GM04504 (cell line): ENCODE measurements around the gene BBS12.
A peak's percentile ranks its signal among the peaks of the same experiment; 100 is the strongest.

ENCODE experiments used
- DNase-seq: peaks from one replicate; pipeline ENCODE4 v3.0.0-alpha.2; 2012; ENCODE audit warnings: low read depth

Gene BBS12

DNA sequence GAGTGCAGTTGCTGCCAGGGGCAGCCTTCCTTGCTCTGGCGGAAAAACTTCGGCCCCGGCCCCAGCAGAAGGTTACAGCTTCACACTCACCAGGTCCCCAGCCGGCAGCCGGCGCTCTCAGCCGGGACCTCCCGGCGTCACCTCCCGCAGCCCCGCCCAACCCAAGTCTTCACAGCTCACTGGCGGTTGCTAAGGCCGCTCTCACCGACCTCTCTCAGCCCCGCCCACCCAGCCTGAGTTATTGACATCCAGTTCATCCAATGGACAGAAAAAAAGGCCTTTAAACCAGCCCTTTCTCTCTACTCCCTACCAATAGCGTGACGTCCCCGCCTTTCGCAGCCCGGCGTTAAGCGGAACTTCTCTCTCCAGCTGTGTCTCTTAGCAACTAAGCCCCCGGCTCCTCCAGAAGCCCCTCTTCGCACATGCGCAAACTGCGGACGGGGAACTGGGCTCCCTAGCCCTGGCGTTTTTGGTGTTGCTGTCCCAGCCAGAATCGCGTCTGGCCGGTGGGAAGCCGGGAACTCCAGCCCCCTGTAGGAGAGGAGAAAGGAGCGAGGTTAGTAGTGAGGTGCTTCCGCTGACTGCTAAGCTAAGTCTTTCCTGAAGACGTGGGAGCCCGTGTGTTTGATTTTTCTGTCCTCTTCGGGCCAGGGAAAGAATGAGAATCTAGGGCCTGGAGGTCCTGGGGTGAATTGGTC, at the start of gene BBS12:
TSS of gene BBS12 (plus strand) at position 376 of the 698 bp plus-strand sequence. CDS start 9,189 bp downstream, outside the sequence.
- DNase-seq, result peak; percentile 99

DNA sequence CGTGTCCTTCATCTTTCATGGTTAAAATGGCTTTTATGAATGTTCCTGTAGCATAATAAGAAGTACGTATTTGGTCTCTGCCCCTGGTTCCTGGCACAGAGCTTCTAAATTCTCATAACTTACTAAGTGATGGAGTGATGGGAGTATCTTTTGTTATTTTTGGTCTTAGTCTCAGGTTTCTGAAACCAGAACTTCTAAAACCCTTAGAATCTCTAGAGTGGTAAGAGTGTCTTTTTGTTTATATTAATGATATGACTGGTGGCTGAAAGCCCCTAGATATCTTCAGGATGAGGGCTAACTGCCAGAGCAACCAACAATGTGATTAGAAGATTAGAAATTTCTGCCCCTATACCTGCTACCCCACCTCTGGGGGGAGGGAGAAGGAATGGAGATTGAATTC, 45.8 kb upstream of the BBS12 start:
- no peak for DNase-seq

DNA sequence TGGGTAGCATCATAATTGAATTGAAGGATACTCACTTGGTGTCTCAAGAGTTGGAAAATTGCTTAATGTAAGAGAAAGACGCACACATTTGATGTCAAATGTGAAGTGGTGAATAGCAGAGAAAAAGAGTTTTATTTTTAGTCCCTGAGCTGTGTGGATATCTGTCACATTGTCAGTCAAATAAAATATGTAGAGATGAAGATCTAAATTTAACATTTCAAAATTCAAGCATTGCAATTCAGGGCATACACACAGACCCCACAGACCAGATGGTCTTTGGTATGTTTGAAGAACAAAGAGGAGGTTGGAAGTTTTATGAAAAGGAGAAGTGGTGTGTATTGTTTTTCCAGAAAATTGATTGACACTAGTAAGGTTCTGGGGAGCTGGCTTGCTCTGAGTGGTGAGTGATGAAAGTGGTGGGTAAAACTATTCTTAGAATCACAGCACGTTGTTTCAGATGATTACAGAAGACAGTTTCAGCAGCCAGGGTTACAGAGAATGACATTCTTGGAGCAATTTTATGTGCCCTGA, 44.9 kb upstream of the BBS12 start:
- no peak for DNase-seq

DNA sequence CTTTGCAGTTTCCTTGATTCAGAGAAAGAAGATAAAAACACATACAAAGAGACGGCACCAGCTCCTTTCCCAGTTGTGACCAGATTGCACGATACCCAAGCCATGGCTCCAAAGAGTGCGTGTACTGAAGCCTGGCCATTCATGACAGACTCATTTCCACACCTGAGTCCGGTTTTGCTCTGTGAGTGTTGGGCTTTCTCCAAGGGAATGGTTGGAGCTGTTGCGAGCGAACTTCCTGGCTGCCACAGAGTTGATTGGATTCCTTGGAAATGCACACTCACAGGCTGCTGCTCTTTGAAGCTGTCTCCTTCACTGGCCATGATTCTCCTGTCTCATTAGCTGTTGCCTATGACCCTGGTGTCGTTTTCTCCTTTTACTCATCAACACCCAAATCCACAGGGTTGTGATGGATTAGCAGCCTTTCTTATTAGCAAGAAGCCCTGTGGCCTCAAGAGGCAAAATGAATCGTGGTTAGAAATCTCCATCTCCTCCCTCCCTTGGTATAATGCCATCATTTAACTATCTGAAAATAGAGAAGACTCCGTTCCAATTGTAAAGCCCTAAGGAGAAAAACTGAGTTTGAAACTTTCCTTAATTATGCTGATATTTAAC, 43.9 kb upstream of the BBS12 start:
- DNase-seq, result no peak

DNA sequence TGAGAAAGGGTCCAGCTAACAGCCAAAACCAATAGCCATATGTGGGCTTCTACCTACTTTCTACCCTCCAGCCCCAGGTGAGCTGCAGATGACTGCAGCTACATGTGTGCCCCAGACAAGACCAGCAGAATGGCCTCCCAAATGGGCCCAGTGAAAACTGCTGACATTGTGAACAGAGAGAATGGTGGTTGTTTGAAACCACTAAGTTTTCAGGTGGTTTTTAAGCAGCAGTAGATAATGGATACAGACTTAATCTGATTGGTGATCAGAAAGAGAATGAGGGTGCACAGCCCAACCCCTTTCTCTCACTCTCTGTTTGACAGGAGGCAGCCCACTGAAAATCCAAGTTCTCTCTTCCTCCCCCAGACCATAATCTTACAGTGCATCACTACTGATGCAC, 42.5 kb upstream of the BBS12 start:
- DNase-seq, result no peak

DNA sequence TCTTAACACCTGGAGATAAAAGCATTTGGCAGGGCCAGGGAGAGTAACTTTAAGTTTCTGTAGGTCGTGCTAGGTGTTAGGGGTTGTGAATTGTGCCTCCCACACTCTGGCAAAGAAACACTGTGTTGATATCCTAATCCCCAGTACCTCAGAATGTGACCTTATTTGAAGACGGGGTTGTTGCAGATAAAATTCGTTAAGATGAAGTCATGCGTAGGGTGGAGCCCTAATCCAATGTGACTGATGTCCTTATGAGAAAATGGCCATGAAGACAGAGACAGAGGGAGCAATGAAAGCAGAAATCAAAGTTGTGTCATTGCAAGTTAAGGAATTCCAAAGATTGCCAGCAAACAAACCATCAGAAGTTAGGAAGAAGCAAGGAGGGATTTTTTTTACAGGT, 40.5 kb upstream of the BBS12 start:
- DNase-seq, result no peak

DNA sequence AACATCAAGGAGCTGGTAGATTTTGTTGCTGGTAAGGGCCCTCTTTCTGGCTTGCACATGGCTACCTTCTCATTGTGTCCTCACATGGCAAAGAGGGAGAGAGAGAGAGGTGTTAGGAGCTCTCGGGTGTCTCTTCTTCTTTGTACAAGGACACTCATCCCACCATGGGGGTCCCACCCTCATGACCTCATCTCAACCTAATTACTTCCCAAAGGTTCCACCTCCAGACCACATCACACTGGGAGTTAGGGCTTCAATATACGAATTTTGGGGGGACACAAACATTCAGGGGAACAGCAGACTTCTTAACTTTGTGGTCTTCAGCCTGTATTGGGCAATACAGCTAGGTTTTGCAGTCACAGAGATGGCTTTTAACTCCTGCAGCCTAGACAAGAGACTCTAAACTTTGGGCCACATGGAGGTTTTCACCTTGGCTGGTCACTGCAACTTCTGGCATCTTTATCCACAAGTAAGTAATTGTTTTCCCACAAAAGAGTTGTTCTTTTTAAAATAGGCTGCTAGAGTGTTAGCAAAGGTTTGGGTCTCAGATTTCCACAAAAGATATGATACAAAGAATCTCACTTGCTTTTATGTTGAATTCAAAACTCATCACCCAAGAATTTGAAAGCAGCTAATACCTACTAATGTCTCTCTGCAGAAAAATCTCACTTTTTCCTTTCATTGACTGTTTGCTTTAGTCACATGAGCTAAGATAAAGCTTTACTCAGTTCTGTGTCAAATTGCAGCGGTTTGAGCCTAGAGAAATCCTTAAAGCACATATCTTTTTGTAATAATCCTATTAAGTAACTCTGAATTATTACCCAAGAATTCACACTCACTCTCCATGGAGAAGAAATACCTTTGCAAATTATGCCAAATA, 39.6 kb upstream of the BBS12 start:
- no peak for DNase-seq

DNA sequence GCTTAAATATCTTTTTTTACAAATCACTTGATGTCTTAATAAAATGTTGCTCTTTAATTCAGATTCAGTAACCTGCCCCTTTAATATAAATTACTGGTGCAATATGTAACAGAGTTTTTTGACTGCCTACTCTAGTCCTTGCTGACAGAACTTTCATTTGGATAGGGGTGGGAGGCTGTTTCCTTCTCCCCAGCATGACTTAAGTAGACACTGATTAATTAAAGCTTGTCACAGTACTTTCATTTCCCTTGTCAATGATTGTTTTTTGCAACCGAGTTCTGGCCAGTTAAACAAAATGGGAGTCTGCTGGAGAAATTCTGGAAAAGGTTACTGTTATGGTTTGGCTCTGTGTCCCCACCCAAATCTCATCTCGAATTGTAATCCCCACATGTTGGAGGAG, 37.3 kb upstream of the BBS12 start:
- DNase-seq, result no peak

DNA sequence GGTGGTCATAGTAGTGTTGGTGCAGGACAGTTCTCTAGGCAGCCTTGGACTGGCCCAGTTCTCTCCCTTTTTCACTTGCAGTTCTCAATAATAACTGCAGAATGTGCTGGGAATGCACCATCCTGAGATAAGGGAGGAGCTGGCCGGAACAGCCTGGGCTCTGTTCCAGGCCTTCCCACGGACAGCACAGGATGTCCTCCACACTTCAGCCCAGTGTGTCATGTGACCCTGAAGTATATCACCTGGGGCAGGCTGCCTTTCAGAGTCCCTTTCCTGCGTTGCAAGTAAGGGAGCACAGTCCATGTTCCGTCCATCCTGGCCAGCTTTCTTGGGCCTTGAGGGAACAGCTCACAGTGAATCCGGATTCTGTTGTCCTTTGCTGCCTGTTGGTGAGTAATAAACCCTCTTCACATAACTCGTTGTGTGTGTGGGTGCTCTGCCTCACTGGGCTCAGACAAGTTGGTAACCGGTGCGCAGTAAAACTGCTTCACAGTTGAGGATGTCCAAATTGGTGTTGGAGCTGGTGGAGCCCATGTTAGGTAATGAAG, 32.3 kb upstream of the BBS12 start:
- no peak for DNase-seq

DNA sequence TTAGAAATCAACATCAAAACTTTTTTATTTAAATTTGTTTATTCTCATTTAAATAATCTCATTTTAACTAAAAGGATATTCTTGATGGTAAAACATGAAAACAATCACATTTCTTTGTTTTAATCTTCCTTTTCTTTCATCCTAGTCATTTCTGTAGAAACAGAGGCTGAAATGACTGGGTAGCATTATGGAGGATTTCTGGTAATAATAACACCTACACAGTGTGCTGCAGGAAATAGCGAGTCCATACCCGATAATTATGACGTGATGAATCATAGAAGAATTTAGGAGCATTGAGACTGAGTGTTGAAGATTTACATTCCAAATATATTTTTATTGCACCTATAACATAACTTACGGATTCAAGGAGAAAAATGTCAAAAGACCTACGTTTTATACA, 31.4 kb upstream of the BBS12 start:
- no peak for DNase-seq

DNA sequence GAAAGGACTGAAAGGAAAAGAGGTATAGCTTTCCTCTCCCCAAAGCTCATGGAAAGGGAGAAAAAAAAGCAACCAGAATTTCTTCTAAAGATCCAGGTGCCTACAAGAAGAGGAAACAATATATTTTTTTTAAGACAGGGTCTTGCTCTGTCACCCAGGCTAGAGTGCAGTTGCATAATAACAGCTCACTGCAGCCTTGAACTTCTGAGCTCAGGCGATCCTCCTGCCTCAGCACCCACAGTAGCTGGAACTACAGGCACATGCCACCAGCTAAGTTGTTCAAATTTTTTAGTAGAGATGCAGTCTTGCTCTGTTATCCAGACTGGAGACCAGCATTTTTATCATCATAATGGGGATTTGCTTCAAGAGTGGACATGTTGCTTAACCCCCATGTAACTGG, 30.5 kb upstream of the BBS12 start:
- DNase-seq, result no peak

DNA sequence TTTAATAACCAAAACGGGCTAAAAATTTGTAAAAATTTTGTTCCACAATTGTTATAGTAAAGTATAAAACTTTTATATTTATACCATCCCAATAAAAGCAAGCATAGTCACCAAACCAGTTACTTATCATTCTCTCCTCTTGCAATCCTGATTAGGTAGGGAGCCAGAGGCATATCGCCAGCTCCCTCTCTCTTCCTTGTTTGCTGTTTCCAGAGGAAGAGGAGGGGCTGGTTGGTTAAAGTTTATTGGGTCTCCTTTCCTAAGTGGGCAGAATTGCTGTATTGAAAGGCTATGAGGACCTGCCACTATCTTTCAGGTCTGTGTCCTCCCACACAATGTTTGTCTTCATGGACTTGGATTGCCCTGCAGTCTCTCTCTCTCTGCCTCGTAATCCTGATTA, 29.6 kb upstream of the BBS12 start:
- no peak for DNase-seq

DNA sequence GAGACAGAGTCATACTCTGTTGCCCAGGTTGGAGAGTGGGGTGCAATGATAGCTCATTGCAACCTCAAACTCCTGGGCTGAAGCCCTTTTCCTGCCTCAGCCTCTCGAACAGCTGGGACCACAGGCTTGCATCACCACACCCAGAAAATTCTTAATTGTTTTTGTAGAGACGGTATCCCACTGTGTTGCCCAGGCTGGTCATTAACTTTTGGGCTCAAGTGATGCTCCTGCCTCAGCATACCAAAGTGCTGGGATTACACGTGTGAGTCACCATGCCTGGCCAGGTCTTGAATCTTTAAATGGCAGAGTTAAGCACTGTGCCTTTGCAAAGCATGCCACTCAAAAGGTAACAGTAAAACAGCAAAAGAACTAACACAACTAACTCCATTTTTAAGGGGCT, 28.6 kb upstream of the BBS12 start:
- no peak for DNase-seq

DNA sequence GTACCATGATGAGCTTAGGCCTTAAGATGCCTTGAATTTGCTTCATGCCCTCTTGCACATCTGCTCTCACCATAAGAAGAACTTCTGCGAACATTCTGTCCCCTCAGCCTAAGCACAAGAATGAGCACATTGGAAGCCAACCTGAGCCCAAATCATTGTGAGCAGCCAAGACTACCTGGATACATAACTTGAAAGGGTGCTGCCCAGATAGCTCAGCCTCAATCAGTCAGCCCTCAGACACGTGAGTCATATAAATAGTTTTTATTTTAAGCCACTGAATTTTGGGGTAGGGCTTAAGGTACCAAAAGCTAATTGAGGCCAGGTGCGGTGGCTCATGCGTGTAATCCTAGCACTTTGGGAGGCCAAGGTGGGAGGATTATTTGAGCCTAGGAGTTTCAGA, 27.5 kb upstream of the BBS12 start:
- DNase-seq, result no peak

DNA sequence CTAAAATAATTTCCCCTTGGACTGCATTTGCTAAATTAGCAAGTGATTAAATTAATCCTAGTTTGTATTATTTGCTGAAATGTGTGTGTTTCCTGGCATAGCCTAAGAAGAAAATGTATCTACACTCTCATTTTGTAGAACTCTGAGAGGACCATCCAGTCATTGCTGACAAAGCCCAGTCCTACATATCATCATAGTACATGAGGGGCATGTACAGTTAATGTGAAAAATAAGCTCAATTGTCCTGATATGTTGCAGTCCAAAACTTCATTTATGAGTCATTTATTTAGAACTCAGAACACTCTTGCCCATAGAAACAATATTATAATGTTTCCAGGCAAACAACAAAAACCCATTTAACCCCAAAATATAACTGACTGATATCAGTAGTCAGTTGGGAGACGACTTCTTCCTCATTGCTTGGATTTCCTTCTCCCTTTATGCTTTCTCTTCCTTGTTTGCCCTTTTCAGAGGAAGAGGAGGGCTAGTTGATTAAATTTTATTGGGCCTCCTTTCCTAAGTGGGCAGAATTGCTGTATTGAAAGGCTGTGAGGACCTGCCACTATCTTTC, 26.9 kb upstream of the BBS12 start:
- DNase-seq, result no peak

DNA sequence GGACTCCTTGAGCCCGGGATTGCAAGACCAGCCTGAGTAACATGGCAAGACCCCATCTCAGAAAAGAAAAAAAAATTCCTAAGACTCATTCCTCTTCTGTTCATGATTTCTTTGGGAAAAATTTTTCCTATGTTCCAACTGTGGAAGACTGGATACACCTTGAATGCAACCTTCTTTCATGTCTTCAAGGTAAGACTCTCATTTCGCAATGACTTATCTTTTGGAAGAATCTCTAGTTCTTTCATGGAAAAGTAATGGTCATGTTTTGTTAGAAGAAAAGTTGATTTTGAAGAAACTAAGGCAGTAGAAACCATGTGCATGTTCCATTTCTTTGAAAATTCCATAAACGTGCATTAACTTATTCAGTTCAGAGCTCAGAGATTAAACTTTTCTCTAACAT, 26.0 kb upstream of the BBS12 start:
- no peak for DNase-seq

DNA sequence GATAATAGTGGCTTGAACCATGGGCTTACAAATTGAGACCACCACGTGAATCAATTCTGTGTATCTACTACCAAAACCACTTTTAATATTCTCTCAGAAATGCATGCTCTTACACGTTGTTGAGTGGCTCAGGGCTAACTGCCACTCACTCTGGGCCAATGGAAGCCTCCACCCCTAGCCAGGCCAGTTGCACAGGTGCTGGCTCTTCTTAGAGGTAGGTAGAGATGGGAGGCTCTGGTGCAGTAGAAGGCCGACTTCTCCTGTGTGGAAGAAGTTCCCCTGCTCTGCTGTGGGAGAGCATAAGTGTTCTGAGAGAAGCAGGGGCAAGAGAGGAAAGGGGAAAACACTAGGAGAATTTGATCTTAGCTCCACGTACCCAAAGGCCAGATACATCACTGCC, 25.0 kb upstream of the BBS12 start:
- DNase-seq, result no peak

DNA sequence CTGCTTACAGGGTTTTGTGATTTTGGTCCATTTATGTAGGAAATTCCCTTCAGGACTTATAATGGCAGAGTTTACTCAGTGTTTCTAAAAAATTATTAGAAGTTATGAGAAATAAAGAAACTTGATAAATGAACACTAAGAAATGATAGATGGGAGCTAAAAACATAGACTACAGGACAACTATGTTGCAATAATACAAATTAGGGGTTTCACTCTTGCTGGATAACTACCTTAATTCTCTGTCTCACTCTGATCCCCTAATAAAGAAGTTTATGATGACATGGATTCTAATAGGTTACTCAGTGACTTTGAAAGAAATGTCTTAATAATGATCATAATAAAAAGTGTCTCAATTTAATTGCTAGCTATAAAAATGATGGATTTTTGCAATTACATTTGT, 23.3 kb upstream of the BBS12 start:
- no peak for DNase-seq

DNA sequence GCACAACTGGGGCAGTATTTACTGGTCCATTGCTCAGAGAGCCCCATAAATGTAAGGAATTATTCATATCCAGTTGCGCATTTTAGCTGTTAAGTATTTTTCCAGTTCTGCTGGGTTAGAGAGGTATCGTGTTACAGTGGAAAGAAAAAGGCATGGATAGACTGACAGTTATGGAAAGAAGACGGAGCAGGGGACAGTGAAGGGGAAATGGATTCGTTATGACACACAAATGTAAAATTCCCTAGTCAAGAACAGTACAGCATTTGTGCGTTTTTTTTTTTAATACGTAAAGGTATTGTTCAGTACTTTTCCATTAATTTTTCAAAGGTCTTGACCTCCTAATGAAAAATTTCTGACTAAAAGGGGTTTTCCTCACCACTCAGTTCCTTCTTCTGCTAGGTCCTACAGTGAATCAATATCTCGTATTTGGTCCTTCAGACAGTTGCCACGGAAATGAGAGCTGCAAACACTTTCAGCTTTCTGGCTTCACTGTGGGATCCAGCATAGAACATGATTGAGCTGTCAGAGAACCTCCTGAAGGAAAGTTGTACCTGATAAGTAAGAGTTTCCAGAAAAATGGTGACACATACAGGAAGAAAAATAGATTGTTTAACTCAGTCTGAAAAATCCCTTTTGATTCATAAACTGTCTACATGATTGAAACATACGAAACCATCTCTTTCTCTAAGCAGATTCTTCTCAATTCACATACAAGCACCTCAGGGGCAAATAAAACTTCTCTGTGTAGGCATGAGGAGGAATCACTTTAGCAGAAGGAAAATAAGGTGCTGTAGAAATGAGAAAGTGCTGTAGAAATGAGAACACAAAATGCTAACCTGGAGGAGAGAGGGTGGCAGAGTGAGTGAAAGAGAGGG, 21.8 kb upstream of the BBS12 start:
- no peak for DNase-seq

DNA sequence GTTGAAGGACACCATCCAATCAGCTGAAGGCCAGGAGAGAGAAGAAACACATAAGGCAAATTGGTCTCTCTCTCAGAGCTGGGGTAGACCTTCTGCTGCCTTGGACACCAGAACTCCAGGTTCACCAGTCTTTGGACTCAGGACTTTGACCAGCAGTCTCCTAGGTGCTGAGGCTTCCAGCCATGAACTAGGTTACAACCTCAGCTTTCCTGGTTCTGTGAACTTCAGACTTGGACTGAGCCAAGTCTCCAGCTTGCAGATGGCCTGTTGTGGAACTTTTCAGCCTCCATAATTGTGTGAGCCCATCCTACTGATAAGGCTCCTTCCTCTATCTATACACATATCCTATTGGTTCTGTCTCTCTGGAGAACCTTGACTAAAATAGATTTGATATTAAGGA, 20.6 kb upstream of the BBS12 start:
- no peak for DNase-seq

DNA sequence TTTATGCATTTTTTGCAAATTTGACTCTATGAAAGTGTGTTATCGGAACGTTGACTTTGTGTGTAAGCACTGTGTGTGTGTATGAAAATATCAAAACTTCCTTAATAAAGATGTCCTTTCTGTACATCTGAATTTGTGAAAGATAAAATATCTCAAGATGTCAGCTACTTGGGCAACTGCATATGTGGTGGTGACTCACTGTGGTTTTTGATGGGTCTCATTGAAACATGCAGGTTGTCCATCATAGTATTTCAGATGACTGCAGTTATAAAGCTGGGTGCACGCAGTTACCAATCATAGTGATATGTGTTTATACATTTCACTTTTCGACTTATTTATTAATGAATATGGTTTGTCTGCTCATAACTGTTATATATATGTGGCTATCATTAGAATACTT, 19.7 kb upstream of the BBS12 start:
- DNase-seq, result no peak
